GM12874 (cell line): Measurements from ENCODE around the gene FRY.

Experiments
- CTCF ChIP-seq: IDR thresholded peaks from 2 replicates; pipeline ENCODE4 v1.5.1; 2011; ENCODE audit warnings: low read depth, mild to moderate bottlenecking, control low read depth, low read length, moderate library complexity; ENCODE audit not compliant: insufficient read depth

FRY gene

GRCh38 chr13:32206097-32206740 is 174.6 kb downstream of the FRY start:
- TF ChIP-seq CTCF = no peak

- no peak for TF ChIP-seq CTCF
Observed at GRCh38 chr13:32208860-32209259, 177.3 kb downstream of the FRY start.

- no peak for TF ChIP-seq CTCF
Observed at GRCh38 chr13:32209652-32210051, 178.1 kb downstream of the FRY start.

GRCh38 chr13:32210101-32210500 is 178.5 kb downstream of the FRY start:
- no peak for TF ChIP-seq CTCF

- no peak for TF ChIP-seq CTCF
Observed at GRCh38 chr13:32211813-32212212, 180.2 kb downstream of the FRY start.

- TF ChIP-seq CTCF = no peak
Observed at GRCh38 chr13:32212421-32212820, 180.8 kb downstream of the FRY start.

- no peak for TF ChIP-seq CTCF
Observed at GRCh38 chr13:32213626-32214025, 182.1 kb downstream of the FRY start.
